Activated CD4-positive, alpha-beta T cell treated with anti-CD3 and anti-CD28 coated beads for 24 hours (primary cell): ENCODE measurements around the gene MMP25.

ENCODE experiments used
- DNase-seq, 2 donors: peaks; one replicate each; pipeline ENCODE4 v3.0.0-alpha.2; 2020; ENCODE audit warnings: low read depth in 2 of 2

MMP25 gene, protein sequence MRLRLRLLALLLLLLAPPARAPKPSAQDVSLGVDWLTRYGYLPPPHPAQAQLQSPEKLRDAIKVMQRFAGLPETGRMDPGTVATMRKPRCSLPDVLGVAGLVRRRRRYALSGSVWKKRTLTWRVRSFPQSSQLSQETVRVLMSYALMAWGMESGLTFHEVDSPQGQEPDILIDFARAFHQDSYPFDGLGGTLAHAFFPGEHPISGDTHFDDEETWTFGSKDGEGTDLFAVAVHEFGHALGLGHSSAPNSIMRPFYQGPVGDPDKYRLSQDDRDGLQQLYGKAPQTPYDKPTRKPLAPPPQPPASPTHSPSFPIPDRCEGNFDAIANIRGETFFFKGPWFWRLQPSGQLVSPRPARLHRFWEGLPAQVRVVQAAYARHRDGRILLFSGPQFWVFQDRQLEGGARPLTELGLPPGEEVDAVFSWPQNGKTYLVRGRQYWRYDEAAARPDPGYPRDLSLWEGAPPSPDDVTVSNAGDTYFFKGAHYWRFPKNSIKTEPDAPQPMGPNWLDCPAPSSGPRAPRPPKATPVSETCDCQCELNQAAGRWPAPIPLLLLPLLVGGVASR

GRCh38 chr16:3045758-3046640 lies at the start of gene MMP25:
Gene MMP25, plus strand, starts transcription at chr16:3046561. Its CDS starts 357 bp downstream, at chr16:3046918.
- no peak for DNase-seq

DNA sequence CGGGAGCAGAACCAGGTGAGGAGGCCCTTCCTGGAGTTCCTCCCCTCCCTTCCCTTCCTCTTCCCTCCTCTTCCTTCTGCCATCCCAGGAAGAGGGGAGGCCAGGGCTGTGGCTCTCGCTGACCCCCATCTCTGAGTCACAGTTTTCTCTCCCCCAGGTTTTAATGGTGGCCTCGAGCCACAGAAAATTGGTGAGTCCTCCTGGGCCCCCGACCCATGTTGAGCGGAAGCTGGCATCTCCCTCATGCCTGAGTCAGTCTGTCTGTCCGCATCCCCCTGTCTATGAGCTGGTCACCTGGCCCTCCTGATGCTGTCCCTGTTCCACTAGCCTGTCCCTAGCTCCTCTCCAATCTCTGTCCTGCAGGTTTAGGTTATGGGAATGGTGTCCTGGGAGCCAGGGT lies 46.4 kb upstream of the MMP25 start:
- no peak for DNase-seq

DNA sequence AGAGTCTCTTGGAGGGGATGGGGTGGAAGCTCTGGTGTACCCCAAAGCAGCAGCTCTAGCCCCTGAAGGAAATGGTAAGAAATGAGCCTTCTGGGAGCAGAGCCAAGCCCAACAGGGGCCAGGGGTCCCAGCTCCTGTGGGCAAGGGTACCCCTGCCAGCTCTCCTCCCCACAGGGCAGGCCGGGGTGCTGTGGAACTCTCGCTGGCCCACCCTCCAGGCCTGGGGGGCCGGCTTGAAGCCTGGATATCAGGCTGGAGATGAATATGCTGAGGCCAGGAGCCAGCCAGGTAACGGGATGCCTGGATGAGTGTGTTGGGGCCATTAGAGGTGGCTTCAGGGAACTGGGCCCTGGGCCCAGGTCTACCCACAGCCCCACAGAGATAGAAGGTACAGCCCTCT lies 45.8 kb upstream of the MMP25 start:
- DNase-seq, result no peak

GRCh38 chr16:3001316-3001715 lies 45.0 kb upstream of the MMP25 start:
- no peak for DNase-seq

GRCh38 chr16:3003582-3004270 lies 42.6 kb upstream of the MMP25 start:
- peak; percentile 91 to 94 for DNase-seq

GRCh38 chr16:3004319-3004718 lies 42.0 kb upstream of the MMP25 start:
- no peak for DNase-seq

- DNase-seq, result no peak
These were observed 41.5 kb upstream of the MMP25 start for GRCh38 chr16:3004781-3005284.

GRCh38 chr16:3007059-3007956 lies 39.1 kb upstream of the MMP25 start:
- no peak for DNase-seq

- no peak for DNase-seq
These were observed 38.2 kb upstream of the MMP25 start for GRCh38 chr16:3007957-3008689.

DNA sequence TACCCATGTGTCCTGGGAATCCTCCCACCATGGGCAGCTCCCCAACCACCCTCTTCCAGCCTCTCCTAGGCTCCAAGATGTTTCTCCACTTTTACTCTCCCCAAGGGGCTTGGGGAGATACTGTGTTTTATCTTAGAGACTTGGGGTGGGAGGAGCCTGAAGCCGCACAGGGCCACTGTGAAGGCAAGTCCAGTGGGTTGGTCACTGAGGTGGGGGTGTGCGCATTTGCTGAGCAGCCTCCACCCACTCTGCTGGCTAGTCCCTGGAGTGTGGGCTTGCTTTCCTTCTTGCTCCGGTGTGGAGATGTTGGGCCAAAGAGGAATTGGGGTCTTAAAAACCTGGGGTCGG lies 37.7 kb upstream of the MMP25 start:
- DNase-seq, result no peak

GRCh38 chr16:3009568-3010390 lies 36.6 kb upstream of the MMP25 start:
- DNase-seq, result no peak

- no peak for DNase-seq
These were observed 35.9 kb upstream of the MMP25 start for GRCh38 chr16:3010510-3010909.

DNA sequence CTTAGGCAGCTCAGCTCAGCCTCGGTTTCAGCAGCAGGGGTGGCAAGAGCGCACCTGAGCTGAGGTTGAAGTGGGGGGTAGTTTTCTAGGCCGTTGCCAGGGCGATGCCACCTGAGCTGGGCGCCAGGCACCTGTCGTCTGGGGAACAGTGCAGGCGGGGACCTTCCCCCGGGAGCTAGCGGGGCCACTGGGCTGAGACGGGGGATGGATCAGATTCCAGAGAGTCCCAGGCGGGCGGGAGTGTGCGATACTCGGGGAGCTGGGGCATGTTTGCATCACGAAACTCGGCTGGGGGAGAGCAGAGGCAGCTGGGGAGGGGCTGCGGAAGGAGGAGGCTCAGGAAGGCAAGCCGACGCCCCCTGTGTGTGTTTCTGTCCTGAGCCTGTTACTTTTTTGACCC lies 34.1 kb upstream of the MMP25 start:
- no peak for DNase-seq

GRCh38 chr16:3012828-3013420 lies 33.4 kb upstream of the MMP25 start, which contains the start of gene CLDN9:
Gene CLDN9, plus strand, starts transcription at chr16:3012923. Its CDS starts 440 bp downstream, at chr16:3013363.
- DNase-seq, result no peak

DNA sequence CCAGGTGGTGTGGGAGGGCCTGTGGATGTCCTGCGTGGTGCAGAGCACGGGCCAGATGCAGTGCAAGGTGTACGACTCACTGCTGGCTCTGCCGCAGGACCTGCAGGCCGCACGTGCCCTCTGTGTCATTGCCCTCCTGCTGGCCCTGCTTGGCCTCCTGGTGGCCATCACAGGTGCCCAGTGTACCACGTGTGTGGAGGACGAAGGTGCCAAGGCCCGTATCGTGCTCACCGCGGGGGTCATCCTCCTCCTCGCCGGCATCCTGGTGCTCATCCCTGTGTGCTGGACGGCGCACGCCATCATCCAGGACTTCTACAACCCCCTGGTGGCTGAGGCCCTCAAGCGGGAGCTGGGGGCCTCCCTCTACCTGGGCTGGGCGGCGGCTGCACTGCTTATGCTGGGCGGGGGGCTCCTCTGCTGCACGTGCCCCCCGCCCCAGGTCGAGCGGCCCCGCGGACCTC lies 32.8 kb upstream of the MMP25 start:
- DNase-seq, result no peak

GRCh38 chr16:3013998-3014690 lies 32.2 kb upstream of the MMP25 start:
- no peak for DNase-seq

DNA sequence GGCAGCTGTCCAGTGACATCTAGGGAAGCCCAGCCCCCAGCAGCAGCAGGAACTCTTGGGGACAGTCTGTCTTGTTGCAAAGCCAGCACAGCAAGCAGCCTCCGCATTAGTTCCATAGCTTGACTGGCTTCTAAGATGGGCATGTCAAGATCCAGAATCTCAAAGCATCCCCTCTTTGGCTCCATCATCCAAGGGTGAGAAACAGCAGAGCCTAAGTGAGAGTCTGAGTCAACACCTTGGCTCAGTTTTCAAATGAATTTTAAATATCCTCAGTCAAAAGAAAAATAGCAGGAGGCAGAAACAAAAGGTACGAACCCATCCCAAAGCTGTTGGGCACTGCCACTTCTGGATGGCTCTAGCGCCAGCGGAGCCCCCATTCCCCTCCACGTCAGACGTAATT lies 31.4 kb upstream of the MMP25 start:
- DNase-seq, result no peak
